K562 (cell line): Measurements from ENCODE around the gene TMC2. TPM values are rescaled to one million over a fixed set of nuclear protein-coding genes. Genes with fewer than 3 reads are reported as not detected.
A peak's percentile ranks its signal among the peaks of the same experiment; 100 is the strongest.

ENCODE experiments used
- FOSL1 ChIP-seq: fragments of 200-800 bp; sonication (Bioruptor generic); conservative IDR thresholded peaks from 2 replicates; pipeline ENCODE4 v1.6.1; 2016; ENCODE audit warnings: missing genetic modification characterization, missing compliant biosample characterization
- ILK ChIP-seq: fragments of 450-650 bp; IDR thresholded peaks from 2 replicates; pipeline ENCODE4 v1.6.1; 2016; ENCODE audit warnings: missing genetic modification characterization, low read depth, mild to moderate bottlenecking, missing compliant biosample characterization, moderate library complexity, borderline replicate concordance
- KLF16 ChIP-seq: IDR thresholded peaks from 2 replicates; pipeline ENCODE4 v1.6.1; 2016; ENCODE audit warnings: antibody characterized with exemption
- MED1 ChIP-seq: sonication (generic); formaldehyde crosslinking; IDR thresholded peaks from 2 replicates; pipeline ENCODE4 v1.8.1; 2023; ENCODE audit warnings: missing genetic modification reagents, borderline replicate concordance
- NCOA6 ChIP-seq: fragments of 450-650 bp; IDR thresholded peaks from 2 replicates; pipeline ENCODE4 v1.6.1; 2017; ENCODE audit warnings: mild to moderate bottlenecking
- NR2C1 ChIP-seq, 2 experiments: fragments of 450-650 bp; IDR thresholded peaks; 2 replicates each; pipeline ENCODE4 v1.6.1; 2017; ENCODE audit warnings: mild to moderate bottlenecking in 2 of 2, antibody characterized with exemption in 1 of 2, inconsistent platforms in 1 of 2, missing compliant biosample characterization in 1 of 2, missing genetic modification characterization in 1 of 2
- RBFOX2 ChIP-seq: fragments of 200-400 bp; formaldehyde crosslinking; IDR thresholded peaks from 2 replicates; pipeline ENCODE4 v1.6.1; 2017; ENCODE audit warnings: low read depth, mild to moderate bottlenecking, low read length, moderate library complexity
- TAF1 ChIP-seq: IDR thresholded peaks from 2 replicates; pipeline ENCODE4 v1.6.1; 2011; ENCODE audit warnings: mild to moderate bottlenecking, low read length, moderate library complexity; ENCODE audit not compliant: insufficient read depth, control insufficient read depth, severe bottlenecking; ENCODE audit errors: extremely low read depth
- ZNF583 ChIP-seq: fragments of 250-450 bp; sonication (Bioruptor Pico); IDR thresholded peaks from 2 replicates; pipeline ENCODE4 v1.4.0; 2020
- polyA plus RNA-seq, 8 experiments: library from polyadenylated mRNA; depleted of rRNA in 4 of 8; stranded (reverse) in 5 of 8; unstranded in 3 of 8; fragments of >200 nt; fragmentation: Nextera tagmentation in 2 of 8; fragmentation: Illumina TruSeq in 1 of 8; extraction: Ambion mirVana in 2 of 8; extraction: Trizol in 1 of 8; gene quantifications; 2 replicates each; pipeline versions ENCODE4 v1.2.1 to v1.2.3, GENCODE V29; 2011 to 2014; ENCODE audit warnings: inconsistent platforms in 1 of 8, missing spikeins in 1 of 8
- total RNA-seq, 7 experiments: library from RNA; depleted of rRNA in 6 of 7; stranded (reverse); fragments of >200 nt in 6 of 7; fragmentation: Illumina TruSeq in 2 of 7; extraction: Trizol in 2 of 7; gene quantifications; 2 replicates each; pipeline versions ENCODE4 v1.2.1 to v1.2.3, GENCODE V29; 2011 to 2021; ENCODE audit warnings: low replicate concordance in 1 of 7
- TF ChIP-seq, protein P1 (sequence below), 2 experiments: fragments of 450-650 bp; formaldehyde crosslinking in 1 of 2; IDR thresholded peaks; 2 replicates each; pipeline versions ENCODE4 v1.4.0 to v1.6.1; 2014 to 2020; ENCODE audit warnings: mild to moderate bottlenecking in 2 of 2, borderline replicate concordance in 1 of 2, low read depth in 1 of 2
- TF ChIP-seq, protein P2 (sequence below): fragments of 250-450 bp; sonication (Bioruptor Pico); IDR thresholded peaks from 2 replicates; pipeline ENCODE4 v1.6.1; 2021; ENCODE audit warnings: mild to moderate bottlenecking
- TF ChIP-seq, protein P3 (sequence below), 2 experiments: IDR thresholded peaks; 2 replicates each; pipeline ENCODE4 v1.6.1; 2012; ENCODE audit warnings: improper control_type of control experiment in 2 of 2, low read depth in 2 of 2, low read length in 2 of 2, borderline replicate concordance in 1 of 2
- TF ChIP-seq, protein P4 (sequence below): fragments of 450-650 bp; IDR thresholded peaks from 2 replicates; pipeline ENCODE4 v1.6.1; 2017; ENCODE audit warnings: antibody characterized with exemption

Gene TMC2
- total and polyA plus RNA-seq, 9 of the 15 experiments (the other 6 are each of a cell fraction or from before 2014, with no cell fraction given), result not detected

DNA sequence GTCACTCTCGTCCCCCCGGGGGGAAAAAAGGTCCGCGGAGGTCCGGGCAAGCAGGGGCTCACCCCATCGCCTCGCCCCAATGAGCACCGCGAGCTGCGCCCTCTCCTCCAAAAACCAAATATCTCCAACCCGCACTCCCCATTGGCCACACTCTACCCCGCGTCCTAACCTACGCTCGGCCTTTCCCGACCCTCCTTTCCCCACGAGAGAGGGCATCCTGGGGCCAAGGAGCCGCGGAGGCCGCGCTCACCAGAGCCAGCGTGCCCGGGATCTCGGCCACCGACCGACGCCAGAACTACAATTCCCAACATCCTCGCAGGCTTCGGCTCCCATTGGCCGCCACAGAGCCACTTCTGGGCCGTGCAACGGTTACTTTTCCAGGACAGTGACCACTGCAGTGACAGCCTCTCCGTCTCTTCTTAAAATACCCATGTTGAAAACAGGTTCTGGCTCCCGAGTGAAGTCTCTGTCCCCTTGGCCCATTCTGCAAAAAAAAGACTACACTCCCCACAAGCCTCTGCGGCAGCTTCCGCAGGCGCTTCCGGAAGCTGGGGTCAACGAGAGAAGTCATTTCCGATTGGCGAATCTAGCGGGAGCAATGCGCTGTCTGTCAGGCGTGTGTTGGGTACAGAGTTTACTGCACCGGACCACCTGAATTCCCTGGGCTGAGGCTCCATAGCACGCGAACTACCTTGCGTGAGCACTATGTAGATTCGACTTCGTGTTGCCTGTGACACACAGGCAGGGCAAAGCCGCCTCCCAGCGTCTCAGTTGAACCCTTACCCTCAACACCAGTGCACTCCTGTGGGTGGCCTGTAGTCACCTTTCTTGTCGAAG lies 27.5 kb upstream of the TMC2 start, which contains the start of gene ZNF343 (continued):
- TF ChIP-seq, protein P1, sequence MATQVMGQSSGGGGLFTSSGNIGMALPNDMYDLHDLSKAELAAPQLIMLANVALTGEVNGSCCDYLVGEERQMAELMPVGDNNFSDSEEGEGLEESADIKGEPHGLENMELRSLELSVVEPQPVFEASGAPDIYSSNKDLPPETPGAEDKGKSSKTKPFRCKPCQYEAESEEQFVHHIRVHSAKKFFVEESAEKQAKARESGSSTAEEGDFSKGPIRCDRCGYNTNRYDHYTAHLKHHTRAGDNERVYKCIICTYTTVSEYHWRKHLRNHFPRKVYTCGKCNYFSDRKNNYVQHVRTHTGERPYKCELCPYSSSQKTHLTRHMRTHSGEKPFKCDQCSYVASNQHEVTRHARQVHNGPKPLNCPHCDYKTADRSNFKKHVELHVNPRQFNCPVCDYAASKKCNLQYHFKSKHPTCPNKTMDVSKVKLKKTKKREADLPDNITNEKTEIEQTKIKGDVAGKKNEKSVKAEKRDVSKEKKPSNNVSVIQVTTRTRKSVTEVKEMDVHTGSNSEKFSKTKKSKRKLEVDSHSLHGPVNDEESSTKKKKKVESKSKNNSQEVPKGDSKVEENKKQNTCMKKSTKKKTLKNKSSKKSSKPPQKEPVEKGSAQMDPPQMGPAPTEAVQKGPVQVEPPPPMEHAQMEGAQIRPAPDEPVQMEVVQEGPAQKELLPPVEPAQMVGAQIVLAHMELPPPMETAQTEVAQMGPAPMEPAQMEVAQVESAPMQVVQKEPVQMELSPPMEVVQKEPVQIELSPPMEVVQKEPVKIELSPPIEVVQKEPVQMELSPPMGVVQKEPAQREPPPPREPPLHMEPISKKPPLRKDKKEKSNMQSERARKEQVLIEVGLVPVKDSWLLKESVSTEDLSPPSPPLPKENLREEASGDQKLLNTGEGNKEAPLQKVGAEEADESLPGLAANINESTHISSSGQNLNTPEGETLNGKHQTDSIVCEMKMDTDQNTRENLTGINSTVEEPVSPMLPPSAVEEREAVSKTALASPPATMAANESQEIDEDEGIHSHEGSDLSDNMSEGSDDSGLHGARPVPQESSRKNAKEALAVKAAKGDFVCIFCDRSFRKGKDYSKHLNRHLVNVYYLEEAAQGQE (IDR thresholded peaks at IDR 0.05; ENCODE audit: borderline replicate concordance), result no peak
- TF ChIP-seq, protein P1 (CRISPR knock-in tag; IDR thresholded peaks at IDR 0.05; ENCODE audit: low read depth), result no peak
- TF ChIP-seq, protein P2, sequence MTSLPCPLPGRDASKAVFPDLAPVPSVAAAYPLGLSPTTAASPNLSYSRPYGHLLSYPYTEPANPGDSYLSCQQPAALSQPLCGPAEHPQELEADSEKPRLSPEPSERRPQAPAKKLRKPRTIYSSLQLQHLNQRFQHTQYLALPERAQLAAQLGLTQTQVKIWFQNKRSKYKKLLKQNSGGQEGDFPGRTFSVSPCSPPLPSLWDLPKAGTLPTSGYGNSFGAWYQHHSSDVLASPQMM (CRISPR knock-in tag), result no peak
- TF ChIP-seq NR2C1 (IDR thresholded peaks at IDR 0.05), result peak; percentile 97
- peak; percentile 98 for TF ChIP-seq NR2C1 (tag; IDR thresholded peaks at IDR 0.05)
- TF ChIP-seq NCOA6, result no peak
- peak; percentile 72 for TF ChIP-seq RBFOX2
- TF ChIP-seq ZNF583 (CRISPR knock-in tag), result no peak
- TF ChIP-seq, protein P3, sequence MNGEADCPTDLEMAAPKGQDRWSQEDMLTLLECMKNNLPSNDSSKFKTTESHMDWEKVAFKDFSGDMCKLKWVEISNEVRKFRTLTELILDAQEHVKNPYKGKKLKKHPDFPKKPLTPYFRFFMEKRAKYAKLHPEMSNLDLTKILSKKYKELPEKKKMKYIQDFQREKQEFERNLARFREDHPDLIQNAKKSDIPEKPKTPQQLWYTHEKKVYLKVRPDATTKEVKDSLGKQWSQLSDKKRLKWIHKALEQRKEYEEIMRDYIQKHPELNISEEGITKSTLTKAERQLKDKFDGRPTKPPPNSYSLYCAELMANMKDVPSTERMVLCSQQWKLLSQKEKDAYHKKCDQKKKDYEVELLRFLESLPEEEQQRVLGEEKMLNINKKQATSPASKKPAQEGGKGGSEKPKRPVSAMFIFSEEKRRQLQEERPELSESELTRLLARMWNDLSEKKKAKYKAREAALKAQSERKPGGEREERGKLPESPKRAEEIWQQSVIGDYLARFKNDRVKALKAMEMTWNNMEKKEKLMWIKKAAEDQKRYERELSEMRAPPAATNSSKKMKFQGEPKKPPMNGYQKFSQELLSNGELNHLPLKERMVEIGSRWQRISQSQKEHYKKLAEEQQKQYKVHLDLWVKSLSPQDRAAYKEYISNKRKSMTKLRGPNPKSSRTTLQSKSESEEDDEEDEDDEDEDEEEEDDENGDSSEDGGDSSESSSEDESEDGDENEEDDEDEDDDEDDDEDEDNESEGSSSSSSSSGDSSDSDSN (IDR thresholded peaks at IDR 0.05; ENCODE audit: borderline replicate concordance in 1 of 2, low read depth in 2 of 2, low read length in 2 of 2), result 0 out of 4 replicates have a peak, but pooled peaks of 1 of the 2 experiments have one; percentile 17
- TF ChIP-seq KLF16, result no peak
- no peak for TF ChIP-seq ILK (tag)
- TF ChIP-seq, protein P4, sequence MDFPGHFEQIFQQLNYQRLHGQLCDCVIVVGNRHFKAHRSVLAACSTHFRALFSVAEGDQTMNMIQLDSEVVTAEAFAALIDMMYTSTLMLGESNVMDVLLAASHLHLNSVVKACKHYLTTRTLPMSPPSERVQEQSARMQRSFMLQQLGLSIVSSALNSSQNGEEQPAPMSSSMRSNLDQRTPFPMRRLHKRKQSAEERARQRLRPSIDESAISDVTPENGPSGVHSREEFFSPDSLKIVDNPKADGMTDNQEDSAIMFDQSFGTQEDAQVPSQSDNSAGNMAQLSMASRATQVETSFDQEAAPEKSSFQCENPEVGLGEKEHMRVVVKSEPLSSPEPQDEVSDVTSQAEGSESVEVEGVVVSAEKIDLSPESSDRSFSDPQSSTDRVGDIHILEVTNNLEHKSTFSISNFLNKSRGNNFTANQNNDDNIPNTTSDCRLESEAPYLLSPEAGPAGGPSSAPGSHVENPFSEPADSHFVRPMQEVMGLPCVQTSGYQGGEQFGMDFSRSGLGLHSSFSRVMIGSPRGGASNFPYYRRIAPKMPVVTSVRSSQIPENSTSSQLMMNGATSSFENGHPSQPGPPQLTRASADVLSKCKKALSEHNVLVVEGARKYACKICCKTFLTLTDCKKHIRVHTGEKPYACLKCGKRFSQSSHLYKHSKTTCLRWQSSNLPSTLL, result no peak
- no peak for TF ChIP-seq FOSL1 (tag)
- no peak for TF ChIP-seq MED1 (CRISPR knock-in tag)
- TF ChIP-seq TAF1, result peak; percentile 30
